Neural progenitor cell (in vitro differentiated cells): ENCODE data around the gene ABHD16B. TPM values are rescaled to one million over a fixed set of nuclear protein-coding genes. Genes with fewer than 3 reads are reported as not detected.

Source experiments
- DNase-seq: peaks from one replicate; pipeline ENCODE4 v3.0.0-alpha.2; 2016; ENCODE audit warnings: low spot score
- H2AFZ ChIP-seq: fragments of 200-600 bp; sonication (generic); replicated peaks from 2 replicates; pipeline ENCODE4 v1.6.1; 2016; ENCODE audit warnings: antibody characterized with exemption
- H3F3A ChIP-seq: fragments of 200-600 bp; sonication (generic); 2 replicates; pipeline ENCODE4 v1.6.1; 2016; ENCODE audit warnings: antibody characterized with exemption, low read depth
- H3K27ac ChIP-seq: fragments of 200-600 bp; sonication (generic); 2 replicates; pipeline ENCODE4 v1.5.1; 2016; ENCODE audit warnings: mild to moderate bottlenecking
- H3K27me3 ChIP-seq: fragments of 200-600 bp; sonication (generic); 2 replicates; pipeline ENCODE4 v1.6.1; 2016; ENCODE audit warnings: mild to moderate bottlenecking, moderate library complexity
- H3K36me3 ChIP-seq: fragments of 200-600 bp; sonication (generic); 2 replicates; pipeline ENCODE4 v1.5.1; 2016
- H3K4me1 ChIP-seq: fragments of 200-600 bp; sonication (generic); 2 replicates; pipeline ENCODE4 v1.6.1; 2016; ENCODE audit warnings: mixed run types
- H3K4me2 ChIP-seq: fragments of 200-600 bp; sonication (generic); 2 replicates; pipeline ENCODE4 v1.6.1; 2016
- H3K4me3 ChIP-seq: fragments of 200-600 bp; sonication (generic); 2 replicates; pipeline ENCODE4 v1.5.1; 2016
- H3K79me2 ChIP-seq: fragments of 200-600 bp; sonication (generic); 2 replicates; pipeline ENCODE4 v1.6.1; 2016; ENCODE audit warnings: low read depth
- H3K9ac ChIP-seq: fragments of 200-600 bp; sonication (generic); 2 replicates; pipeline ENCODE4 v1.6.1; 2016
- H3K9me3 ChIP-seq: fragments of 200-600 bp; sonication (generic); 2 replicates; pipeline ENCODE4 v1.5.1; 2016; ENCODE audit warnings: low read depth
- H4K20me1 ChIP-seq: fragments of 200-600 bp; sonication (generic); 2 replicates; pipeline ENCODE4 v1.6.1; 2016; ENCODE audit warnings: low read depth
- H3K27ac Mint-ChIP-seq: 3 replicates; pipeline ENCODE4 v1.8.0; 2021; ENCODE audit warnings: mixed read lengths
- H3K27me3 Mint-ChIP-seq: 2 replicates; pipeline ENCODE4 v1.8.0; 2022; ENCODE audit warnings: low read depth, mild to moderate bottlenecking, inconsistent platforms, moderate library complexity, mixed read lengths; ENCODE audit not compliant: insufficient read depth
- H3K36me3 Mint-ChIP-seq: 3 replicates; pipeline ENCODE4 v1.8.0; 2021; ENCODE audit warnings: mixed read lengths
- H3K4me1 Mint-ChIP-seq: 3 replicates; pipeline ENCODE4 v1.8.0; 2021; ENCODE audit warnings: mixed read lengths
- H3K4me3 Mint-ChIP-seq: 3 replicates; pipeline ENCODE4 v1.8.0; 2021; ENCODE audit warnings: mild to moderate bottlenecking, moderate library complexity, mixed read lengths
- H3K9me3 Mint-ChIP-seq: 3 replicates; pipeline ENCODE4 v1.8.0; 2020; ENCODE audit warnings: mixed read lengths
- EZH2 ChIP-seq: fragments of 200-600 bp; sonication (generic); IDR thresholded peaks from 2 replicates; pipeline ENCODE4 v1.6.1; 2017; ENCODE audit warnings: antibody characterized with exemption, mild to moderate bottlenecking, moderate library complexity
- EZH2phosphoT487 ChIP-seq: fragments of 200-600 bp; sonication (generic); IDR thresholded peaks from 2 replicates; pipeline ENCODE4 v1.6.1; 2017; ENCODE audit warnings: antibody characterized with exemption
- total RNA-seq: library from RNA; depleted of rRNA; stranded (reverse); fragments of >200 nt; gene quantifications from 2 replicates; pipeline ENCODE4 v1.2.3, GENCODE V29; 2015; ENCODE audit warnings: low replicate concordance
- TF ChIP-seq, protein P1 (sequence below): fragments of 200-600 bp; sonication (generic); IDR thresholded peaks from 2 replicates; pipeline ENCODE4 v1.5.1; 2017; ENCODE audit warnings: antibody characterized with exemption, mild to moderate bottlenecking

Gene ABHD16B
- total RNA-seq, 1 donor from 2014 or later = not detected

DNA sequence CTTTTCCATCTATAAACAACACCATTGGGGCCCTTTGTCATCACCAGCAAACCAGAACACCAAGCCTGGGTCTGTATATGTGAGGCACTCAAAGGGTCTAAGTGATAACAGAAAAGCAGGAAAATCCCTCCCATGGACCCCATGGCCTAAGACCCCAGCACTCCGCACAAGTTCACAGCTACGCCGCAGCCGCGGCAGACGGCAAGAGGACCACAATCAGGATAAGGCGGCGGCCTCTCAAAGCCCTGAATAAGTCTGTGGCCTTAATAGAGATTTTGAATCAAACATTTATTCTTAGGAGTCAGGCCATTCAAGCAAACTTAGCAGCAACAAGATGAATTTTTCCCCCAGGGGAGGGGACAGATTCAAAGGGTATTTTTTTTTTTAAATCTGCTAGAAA, 33.2 kb upstream of the ABHD16B start:
- peaks cover 39% of the 10 kb centered on the region for H3K27me3 ChIP-seq
- Mint-ChIP-seq H3K4me3 (peak overlapping the region; percentile 13), H3K9me3 (no peaks in the 10 kb centered on the region), H3K27me3 (peaks cover 16% of the 10 kb centered on the region), H3K36me3 (peaks cover 5% of the 10 kb centered on the region), H3K27ac (no peak overlapping the region), H3K4me1 (peaks cover 29% of the 10 kb centered on the region)
- no peak overlapping the region for H3K4me3 ChIP-seq
- peaks cover 47% of the 10 kb centered on the region for H4K20me1 ChIP-seq
- no peak for TF ChIP-seq EZH2phosphoT487
- TF ChIP-seq, protein P1, sequence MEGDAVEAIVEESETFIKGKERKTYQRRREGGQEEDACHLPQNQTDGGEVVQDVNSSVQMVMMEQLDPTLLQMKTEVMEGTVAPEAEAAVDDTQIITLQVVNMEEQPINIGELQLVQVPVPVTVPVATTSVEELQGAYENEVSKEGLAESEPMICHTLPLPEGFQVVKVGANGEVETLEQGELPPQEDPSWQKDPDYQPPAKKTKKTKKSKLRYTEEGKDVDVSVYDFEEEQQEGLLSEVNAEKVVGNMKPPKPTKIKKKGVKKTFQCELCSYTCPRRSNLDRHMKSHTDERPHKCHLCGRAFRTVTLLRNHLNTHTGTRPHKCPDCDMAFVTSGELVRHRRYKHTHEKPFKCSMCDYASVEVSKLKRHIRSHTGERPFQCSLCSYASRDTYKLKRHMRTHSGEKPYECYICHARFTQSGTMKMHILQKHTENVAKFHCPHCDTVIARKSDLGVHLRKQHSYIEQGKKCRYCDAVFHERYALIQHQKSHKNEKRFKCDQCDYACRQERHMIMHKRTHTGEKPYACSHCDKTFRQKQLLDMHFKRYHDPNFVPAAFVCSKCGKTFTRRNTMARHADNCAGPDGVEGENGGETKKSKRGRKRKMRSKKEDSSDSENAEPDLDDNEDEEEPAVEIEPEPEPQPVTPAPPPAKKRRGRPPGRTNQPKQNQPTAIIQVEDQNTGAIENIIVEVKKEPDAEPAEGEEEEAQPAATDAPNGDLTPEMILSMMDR = no peak
- no peak for TF ChIP-seq EZH2
- no peak overlapping the region for H3K9ac ChIP-seq
- no peak overlapping the region for H3K27ac ChIP-seq
- H3K4me1 ChIP-seq = peaks cover 17% of the 10 kb centered on the region
- H3K9me3 ChIP-seq = no peaks in the 10 kb centered on the region
- H3K79me2 ChIP-seq = peaks cover 11% of the 10 kb centered on the region
- H3K36me3 ChIP-seq = no peaks in the 10 kb centered on the region
- peaks cover 44% of the 10 kb centered on the region for H3F3A ChIP-seq
- H3K4me2 ChIP-seq = no peak overlapping the region
- no peak for DNase-seq
- H2AFZ ChIP-seq = no peak overlapping the region

GRCh38 chr20:63828545-63828944, 32.8 kb upstream of the ABHD16B start:
- H3K9ac ChIP-seq = no peak overlapping the region
- H3K4me1 Mint-ChIP-seq = peaks cover 30% of the 10 kb centered on the region
- no peak overlapping the region for H3K27ac Mint-ChIP-seq
- H3K9me3 Mint-ChIP-seq = no peaks in the 10 kb centered on the region
- H3K9me3 ChIP-seq = no peaks in the 10 kb centered on the region
- peaks cover 16% of the 10 kb centered on the region for H3K27me3 Mint-ChIP-seq
- no peak for DNase-seq
- peaks cover 46% of the 10 kb centered on the region for H3F3A ChIP-seq
- H3K79me2 ChIP-seq = peaks cover 11% of the 10 kb centered on the region
- TF ChIP-seq EZH2 (no peak), EZH2phosphoT487 (no peak)
- TF ChIP-seq, protein P1 = no peak
- peaks cover 17% of the 10 kb centered on the region for H3K4me1 ChIP-seq
- no peak overlapping the region for H3K27ac ChIP-seq
- no peaks in the 10 kb centered on the region for H3K36me3 ChIP-seq
- H3K27me3 ChIP-seq = peaks cover 43% of the 10 kb centered on the region
- H3K36me3 Mint-ChIP-seq = peaks cover 5% of the 10 kb centered on the region
- H3K4me3 Mint-ChIP-seq = peak overlapping the region; percentile 91
- H4K20me1 ChIP-seq = peaks cover 47% of the 10 kb centered on the region
- no peak overlapping the region for H3K4me3 ChIP-seq
- H2AFZ ChIP-seq = no peak overlapping the region
- peak overlapping the region; percentile 82 for H3K4me2 ChIP-seq

- Mint-ChIP-seq H3K27ac (no peak overlapping the region), H3K36me3 (peaks cover 2% of the 10 kb centered on the region), H3K9me3 (no peaks in the 10 kb centered on the region), H3K27me3 (peaks cover 18% of the 10 kb centered on the region), H3K4me3 (peak overlapping the region; percentile 91), H3K4me1 (peaks cover 34% of the 10 kb centered on the region)
- no peaks in the 10 kb centered on the region for H3K9me3 ChIP-seq
- H3K36me3 ChIP-seq = no peaks in the 10 kb centered on the region
- peak overlapping the region; percentile 82 for H3K4me2 ChIP-seq
- peaks cover 45% of the 10 kb centered on the region for H4K20me1 ChIP-seq
- peaks cover 11% of the 10 kb centered on the region for H3K79me2 ChIP-seq
- no peak overlapping the region for H3K9ac ChIP-seq
- no peak overlapping the region for H2AFZ ChIP-seq
- no peak for DNase-seq
- peak overlapping the region; percentile 93 for H3K4me3 ChIP-seq
- no peak for TF ChIP-seq EZH2phosphoT487
- TF ChIP-seq, protein P1 = peak; percentile 41
- H3F3A ChIP-seq = peaks cover 46% of the 10 kb centered on the region
- peaks cover 17% of the 10 kb centered on the region for H3K4me1 ChIP-seq
- no peak overlapping the region for H3K27ac ChIP-seq
- H3K27me3 ChIP-seq = peaks cover 47% of the 10 kb centered on the region
Measured at GRCh38 chr20:63828951-63829350, 32.3 kb upstream of the ABHD16B start.
